ENCODE measurements around the gene METAP1D.

The METAP1D gene

DNA sequence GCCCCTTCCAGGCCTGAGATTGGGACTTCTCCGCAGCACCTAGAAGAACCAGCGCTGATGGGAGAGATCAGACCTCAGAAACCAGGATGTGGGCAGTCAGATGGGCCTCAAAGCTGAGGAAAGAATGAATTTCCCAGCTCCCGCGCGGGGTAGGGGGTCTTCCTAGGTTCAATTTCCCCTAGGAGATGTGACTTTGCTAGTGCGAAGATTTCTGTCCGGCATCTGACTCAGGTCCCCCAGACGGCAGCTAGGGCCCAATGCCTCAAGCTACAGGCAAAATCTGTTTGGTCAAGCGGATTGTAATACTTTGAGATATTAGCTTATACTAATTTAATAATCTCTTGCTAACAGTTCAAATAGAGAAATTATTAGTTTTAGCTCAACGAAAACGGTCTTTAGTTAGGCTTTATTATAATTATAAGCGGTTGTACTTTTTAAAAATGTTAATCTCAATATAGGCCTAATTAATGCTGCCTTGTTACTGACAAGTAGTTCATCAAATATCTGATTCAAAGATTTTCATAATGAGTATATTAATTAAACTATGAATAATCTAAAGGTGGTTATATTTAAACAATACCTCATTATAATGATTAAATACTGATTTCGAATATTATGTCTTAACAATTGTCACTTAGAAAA, 91.4 kb downstream of the METAP1D start:
- Histone ChIP-seq H3K4me3 (replicated peaks; ENCODE audit: low read depth, low read length) (no peak overlapping the region), H3K36me3 (ENCODE audit: control insufficient read depth, insufficient read depth, low read length) (no peaks in the 10 kb centered on the region), H3K27me3 (replicated peaks; ENCODE audit: control insufficient read depth, insufficient read depth, low read length) (peaks cover 1% of the 10 kb centered on the region)
- DNase-seq (ENCODE audit: extremely low read depth, insufficient read length) = no peak
- TF ChIP-seq, protein P1, sequence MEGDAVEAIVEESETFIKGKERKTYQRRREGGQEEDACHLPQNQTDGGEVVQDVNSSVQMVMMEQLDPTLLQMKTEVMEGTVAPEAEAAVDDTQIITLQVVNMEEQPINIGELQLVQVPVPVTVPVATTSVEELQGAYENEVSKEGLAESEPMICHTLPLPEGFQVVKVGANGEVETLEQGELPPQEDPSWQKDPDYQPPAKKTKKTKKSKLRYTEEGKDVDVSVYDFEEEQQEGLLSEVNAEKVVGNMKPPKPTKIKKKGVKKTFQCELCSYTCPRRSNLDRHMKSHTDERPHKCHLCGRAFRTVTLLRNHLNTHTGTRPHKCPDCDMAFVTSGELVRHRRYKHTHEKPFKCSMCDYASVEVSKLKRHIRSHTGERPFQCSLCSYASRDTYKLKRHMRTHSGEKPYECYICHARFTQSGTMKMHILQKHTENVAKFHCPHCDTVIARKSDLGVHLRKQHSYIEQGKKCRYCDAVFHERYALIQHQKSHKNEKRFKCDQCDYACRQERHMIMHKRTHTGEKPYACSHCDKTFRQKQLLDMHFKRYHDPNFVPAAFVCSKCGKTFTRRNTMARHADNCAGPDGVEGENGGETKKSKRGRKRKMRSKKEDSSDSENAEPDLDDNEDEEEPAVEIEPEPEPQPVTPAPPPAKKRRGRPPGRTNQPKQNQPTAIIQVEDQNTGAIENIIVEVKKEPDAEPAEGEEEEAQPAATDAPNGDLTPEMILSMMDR (IDR thresholded peaks at IDR 0.05; ENCODE audit: insufficient read depth, low read length, poor library complexity, severe bottlenecking) = no peak

DNA sequence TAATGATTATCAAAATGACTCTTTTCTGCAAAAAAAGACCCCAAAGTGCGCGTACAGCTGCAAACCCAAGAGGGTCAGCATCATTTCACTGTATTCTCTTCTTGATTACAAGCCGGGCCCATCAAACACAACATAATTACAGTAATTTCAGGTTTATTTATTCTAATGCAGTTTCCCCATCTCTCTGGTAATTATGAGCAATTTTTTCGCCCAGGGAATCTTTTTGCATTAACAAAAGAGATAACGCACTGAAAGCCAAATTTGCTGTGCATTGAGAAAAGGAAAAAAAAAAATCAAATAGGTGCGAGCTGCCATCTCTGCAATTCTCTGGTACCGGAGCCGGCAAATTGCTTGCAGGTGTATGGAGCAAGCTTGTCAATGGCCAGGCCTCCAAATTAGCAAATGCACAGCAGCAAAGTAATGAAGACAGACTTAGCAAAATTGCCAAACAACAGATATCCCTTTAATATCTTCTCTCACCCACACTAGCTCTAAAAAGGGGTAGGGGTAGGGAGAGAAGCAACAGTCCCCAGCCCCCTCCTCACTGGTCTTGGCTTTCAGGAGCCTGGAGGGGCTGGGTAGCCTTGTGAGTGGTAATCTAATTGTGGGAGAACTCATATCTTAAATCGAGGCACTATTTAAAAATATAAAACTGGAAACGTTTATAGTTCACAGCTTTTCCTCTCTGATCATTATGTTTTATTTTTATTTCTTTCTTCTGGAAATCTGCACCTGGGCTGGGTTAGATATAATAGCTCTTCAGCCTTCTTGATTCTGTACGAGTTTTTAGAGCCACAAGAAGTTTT, 92.2 kb downstream of the METAP1D start:
- Histone ChIP-seq H3K36me3 (ENCODE audit: control insufficient read depth, insufficient read depth, low read length) (no peaks in the 10 kb centered on the region), H3K4me3 (replicated peaks; ENCODE audit: low read depth, low read length) (no peak overlapping the region), H3K27me3 (replicated peaks; ENCODE audit: control insufficient read depth, insufficient read depth, low read length) (peaks cover 1% of the 10 kb centered on the region)
- TF ChIP-seq, protein P1 (IDR thresholded peaks at IDR 0.05; ENCODE audit: insufficient read depth, low read length, poor library complexity, severe bottlenecking) = no peak
- no peak for DNase-seq (ENCODE audit: extremely low read depth, insufficient read length)

DNA sequence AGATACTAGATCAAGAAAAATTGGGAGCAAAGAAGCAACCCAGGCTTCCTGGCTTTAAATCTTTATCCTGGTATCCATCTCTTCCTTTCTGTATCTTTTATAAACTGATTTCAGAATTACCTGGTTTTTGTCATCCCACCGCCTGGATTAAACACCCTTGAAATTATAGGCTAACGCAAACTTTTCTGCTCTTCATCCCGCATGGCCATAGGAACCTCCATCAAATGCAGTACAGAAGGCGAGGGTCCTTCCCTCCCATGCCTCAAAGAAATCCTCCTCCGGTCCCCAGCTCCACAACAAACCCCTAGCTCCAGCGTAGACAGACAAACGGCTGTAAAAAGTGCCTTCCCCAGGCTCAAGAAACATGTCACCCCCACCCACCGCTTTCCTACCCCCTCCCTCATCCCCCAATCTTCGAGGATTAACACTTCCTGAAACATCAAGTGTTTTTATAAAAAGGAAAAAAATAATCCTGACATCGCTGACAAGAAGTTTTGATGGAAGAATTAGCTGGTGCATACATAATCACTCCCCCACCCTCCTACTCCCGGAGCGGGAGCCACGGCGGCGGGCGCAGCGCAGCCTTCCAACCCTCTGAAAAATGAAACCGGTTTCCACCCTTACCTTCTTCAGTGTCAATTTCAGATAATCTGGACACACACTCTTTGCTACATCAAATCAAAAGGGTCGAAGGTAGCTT, 93.1 kb downstream of the METAP1D start:
- Histone ChIP-seq H3K36me3 (ENCODE audit: control insufficient read depth, insufficient read depth, low read length) (no peaks in the 10 kb centered on the region), H3K27me3 (replicated peaks; ENCODE audit: control insufficient read depth, insufficient read depth, low read length) (peaks cover 1% of the 10 kb centered on the region), H3K4me3 (replicated peaks; ENCODE audit: low read depth, low read length) (no peak overlapping the region)
- DNase-seq (ENCODE audit: extremely low read depth, insufficient read length) = no peak
- TF ChIP-seq, protein P1 (IDR thresholded peaks at IDR 0.05; ENCODE audit: insufficient read depth, low read length, poor library complexity, severe bottlenecking) = no peak

DNA sequence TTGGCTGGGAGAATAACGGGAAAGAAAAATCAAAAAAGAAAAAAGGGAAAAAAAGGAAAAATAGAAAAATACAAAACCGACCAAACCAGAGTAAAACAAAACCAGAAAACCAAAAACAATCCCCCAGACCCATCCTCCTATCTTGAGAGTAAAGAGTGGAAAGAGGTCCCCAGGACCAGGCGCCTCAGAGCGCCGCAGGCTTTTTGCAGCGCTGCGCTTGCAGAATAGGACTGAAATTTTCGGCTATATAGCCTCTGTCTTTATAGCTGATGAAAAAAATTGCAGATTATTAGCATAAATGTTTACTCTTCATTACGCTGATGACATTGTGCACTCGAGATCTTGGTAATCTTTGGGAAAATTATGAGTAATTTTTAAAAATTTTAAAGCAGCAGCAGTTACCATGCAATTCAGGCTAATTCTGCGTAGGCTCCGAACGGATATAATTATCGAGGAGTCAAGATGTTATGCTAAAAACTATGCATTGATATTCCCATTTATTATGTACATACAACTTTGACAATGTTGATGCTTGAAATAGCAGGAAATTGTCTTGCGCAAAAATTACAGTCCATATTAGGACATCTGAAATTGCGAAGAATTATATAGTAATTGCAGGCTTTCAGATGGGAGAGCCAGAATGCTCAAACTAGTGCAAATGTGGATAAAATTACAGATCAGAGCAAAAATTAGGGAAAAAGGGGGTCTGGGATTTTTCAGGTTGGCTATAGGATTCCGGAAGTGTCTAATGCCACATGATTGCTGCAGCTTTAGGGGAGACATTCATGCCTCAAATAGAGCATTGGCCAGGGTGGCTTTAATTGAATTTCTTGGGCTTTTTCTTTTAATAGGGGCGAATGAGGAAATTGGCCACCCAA, 93.9 kb downstream of the METAP1D start:
- peaks cover 1% of the 10 kb centered on the region for H3K27me3 ChIP-seq (replicated peaks; ENCODE audit: control insufficient read depth, insufficient read depth, low read length)
- no peak for DNase-seq (ENCODE audit: extremely low read depth, insufficient read length)
- H3K4me3 ChIP-seq (replicated peaks; ENCODE audit: low read depth, low read length) = no peak overlapping the region
- H3K36me3 ChIP-seq (ENCODE audit: control insufficient read depth, insufficient read depth, low read length) = no peaks in the 10 kb centered on the region
- TF ChIP-seq, protein P1 (IDR thresholded peaks at IDR 0.05; ENCODE audit: insufficient read depth, low read length, poor library complexity, severe bottlenecking) = no peak
